GM12878 (cell line): ENCODE data around the gene MMP14. TPM values are rescaled to one million over a fixed set of nuclear protein-coding genes. Genes with fewer than 3 reads are reported as not detected.

Experiments used
- ATAC-seq: fragments of 200-7000 bp; cut with Tn5 transposase; 3 replicates; pipeline ENCODE4 v1.9.1; 2020; ENCODE audit warnings: mild to moderate bottlenecking, moderate library complexity
- BruUV-seq: library from RNA; stranded (reverse); fragments of 400-500 nt; replicated peaks from 2 replicates; lab custom pipeline; 2021; lab: Mats Ljungman, UMichigan
- CTCF ChIA-PET: fragments of 300-600 bp; sonication (Branson Sonifier 250); formaldehyde crosslinking; extraction: SDS; loops from one replicate; lab custom pipeline; 2021; ENCODE audit warnings: inconsistent platforms; lab: Yijun Ruan, JAX
- POLR2A ChIA-PET: fragments of 350-600 bp; formaldehyde crosslinking; extraction: SDS; loops from one replicate; lab custom pipeline; 2021; ENCODE audit warnings: inconsistent platforms; lab: Charles Lee
- RAD21 ChIA-PET: fragments of 300-600 bp; sonication (Branson Sonifier 250); formaldehyde crosslinking; loops from one replicate; lab custom pipeline; 2023; ENCODE audit warnings: antibody characterized with exemption; ENCODE audit not compliant: unreplicated experiment; lab: Charles Lee
- SMC1A ChIA-PET: fragments of 300-600 bp; sonication (Branson Sonifier 250); formaldehyde crosslinking; loops from one replicate; lab custom pipeline; 2023; ENCODE audit not compliant: unreplicated experiment, uncharacterized antibody; lab: Charles Lee
- DNase-seq: peaks from one replicate; pipeline ENCODE4 v3.0.0-alpha.2; 2011; ENCODE audit warnings: low read depth, low spot score
- FAIRE-seq: peaks from 3 replicates; lab custom pipeline; 2011; peaks lifted over from hg19 to GRCh38; lab: Jason Lieb, UNC
- H2AFZ ChIP-seq: 2 replicates; pipeline ENCODE4 v1.6.0; 2011; ENCODE audit warnings: low read depth, low read length, control low read depth; ENCODE audit not compliant: control insufficient read depth
- H3K27ac ChIP-seq: 2 replicates; pipeline ENCODE4 v1.5.1; 2011; ENCODE audit warnings: control low read depth; ENCODE audit not compliant: control insufficient read depth, insufficient read depth
- H3K27me3 ChIP-seq, 2 experiments: replicated peaks in 1 of 2; 2 replicates each; pipeline versions ENCODE4 v1.6.0 to v1.6.1; 2011; ENCODE audit warnings: low read length in 1 of 2; ENCODE audit not compliant: control insufficient read depth in 2 of 2, insufficient read depth in 2 of 2
- H3K36me3 ChIP-seq, 2 experiments: 2 replicates each; pipeline ENCODE4 v1.5.1; 2011; ENCODE audit warnings: low read length in 1 of 2; ENCODE audit not compliant: control insufficient read depth in 2 of 2, insufficient read depth in 2 of 2
- H3K4me1 ChIP-seq: 2 replicates; pipeline ENCODE4 v1.6.1; 2011; ENCODE audit warnings: mild to moderate bottlenecking, low read length, moderate library complexity, mixed read lengths; ENCODE audit not compliant: control insufficient read depth, insufficient read depth
- H3K4me2 ChIP-seq: 2 replicates; pipeline ENCODE4 v1.6.0; 2011; ENCODE audit warnings: control low read depth; ENCODE audit not compliant: control insufficient read depth, insufficient read depth
- H3K4me3 ChIP-seq: fragments of 200-600 bp; sonication (generic); 2 replicates; pipeline ENCODE4 v1.5.1; 2016
- H3K79me2 ChIP-seq: 2 replicates; pipeline ENCODE4 v1.6.0; 2011; ENCODE audit warnings: low read length; ENCODE audit not compliant: control insufficient read depth, insufficient read depth
- H3K9ac ChIP-seq: 2 replicates; pipeline ENCODE4 v1.8.0; 2011; ENCODE audit warnings: low read length, control low read depth, mixed read lengths; ENCODE audit not compliant: control insufficient read depth, insufficient read depth
- H3K9me3 ChIP-seq: replicated peaks from 3 replicates; pipeline ENCODE4 v1.5.1; 2011; ENCODE audit warnings: mild to moderate bottlenecking, low read length; ENCODE audit not compliant: control insufficient read depth, insufficient read depth
- H4K20me1 ChIP-seq: 2 replicates; pipeline ENCODE4 v1.6.0; 2011; ENCODE audit not compliant: control insufficient read depth, insufficient read depth
- DPF2 ChIP-seq: fragments of 450-650 bp; IDR thresholded peaks from 2 replicates; pipeline ENCODE4 v1.6.1; 2017; ENCODE audit warnings: mild to moderate bottlenecking
- EZH2 ChIP-seq: IDR thresholded peaks from 2 replicates; pipeline ENCODE4 v1.6.1; 2012; ENCODE audit warnings: low read depth, mild to moderate bottlenecking, control low read depth, inconsistent platforms, low read length, borderline replicate concordance; ENCODE audit not compliant: control insufficient read depth
- FOS ChIP-seq: IDR thresholded peaks from 3 replicates; pipeline ENCODE4 v1.6.1; 2011; ENCODE audit warnings: borderline replicate concordance; ENCODE audit not compliant: insufficient read length; ENCODE audit errors: extremely low read depth
- FOXM1 ChIP-seq: IDR thresholded peaks from 2 replicates; pipeline ENCODE4 v1.6.1; 2012; ENCODE audit warnings: low read depth, mild to moderate bottlenecking, inconsistent platforms, low read length, moderate library complexity
- GATAD2B ChIP-seq: fragments of 450-650 bp; conservative IDR thresholded peaks from 2 replicates; pipeline ENCODE4 v1.6.1; 2017; ENCODE audit warnings: low read depth, mild to moderate bottlenecking, moderate library complexity
- MXI1 ChIP-seq: fragments of 150-350 bp; IDR thresholded peaks from 2 replicates; pipeline ENCODE4 v1.6.1; 2011; ENCODE audit warnings: low read depth, mild to moderate bottlenecking, inconsistent platforms, low read length, improper control_type of control experiment
- NFIC ChIP-seq: IDR thresholded peaks from 2 replicates; pipeline ENCODE4 v1.6.1; 2012; ENCODE audit warnings: low read depth, mild to moderate bottlenecking, inconsistent platforms, low read length, moderate library complexity
- NR2C1 ChIP-seq: fragments of 450-650 bp; IDR thresholded peaks from 2 replicates; pipeline ENCODE4 v1.6.1; 2017; ENCODE audit warnings: antibody characterized with exemption, mild to moderate bottlenecking, moderate library complexity
- NR2C2 ChIP-seq: IDR thresholded peaks from 2 replicates; pipeline ENCODE4 v1.6.1; 2011; ENCODE audit warnings: borderline replicate concordance, low read depth; ENCODE audit not compliant: control insufficient read depth, insufficient read length
- SMARCA5 ChIP-seq: fragments of 450-650 bp; IDR thresholded peaks from 2 replicates; pipeline ENCODE4 v1.6.1; 2017; ENCODE audit warnings: mild to moderate bottlenecking
- TAF1 ChIP-seq: IDR thresholded peaks from 2 replicates; pipeline ENCODE4 v1.6.1; 2011; ENCODE audit warnings: mild to moderate bottlenecking, low read depth, low read length, borderline replicate concordance
- TARDBP ChIP-seq: IDR thresholded peaks from 2 replicates; pipeline ENCODE4 v1.6.1; 2016; ENCODE audit warnings: borderline replicate concordance
- WGBS: methylation state at CpG from one replicate; pipeline ENCODE4 v1.1.6; 2016; ENCODE audit warnings: low lambda C conversion rate; ENCODE audit not compliant: insufficient replicate concordance, insufficient coverage; ENCODE audit errors: missing lambda C conversion rate; 5-methylcytosine and 5-hydroxymethylcytosine counted together
- in situ Hi-C: fragments of 300-500 bp; cut with MboI; formaldehyde crosslinking; loops from 9 replicates; pipeline ENCODE4 v1.14.3; 2018; ENCODE audit warnings: mixed read lengths
- intact Hi-C: fragments of 100-400 bp; cut with micrococcal nuclease; formaldehyde crosslinking; loops from one replicate; pipeline ENCODE4 v1.14.2; 2022; ENCODE audit not compliant: unreplicated experiment
- polyA plus RNA-seq, 11 experiments: library from polyadenylated mRNA; depleted of rRNA in 4 of 11; unstranded in 6 of 11; stranded (reverse) in 5 of 11; fragments of >200 nt; fragmentation: Nextera tagmentation in 4 of 11; fragmentation: Illumina TruSeq in 1 of 11; extraction: Ambion mirVana in 4 of 11; extraction: Trizol in 1 of 11; gene quantifications; 1 replicate in 1 of 11; 2 replicates in 10 of 11; pipeline versions ENCODE4 v1.2.1 to v1.2.3, GENCODE V29; 2011 to 2016; ENCODE audit warnings: inconsistent platforms in 2 of 11, missing spikeins in 2 of 11, low read depth in 1 of 11
- total RNA-seq, 4 experiments: library from RNA; depleted of rRNA in 3 of 4; stranded (reverse); fragments of >200 nt in 3 of 4; fragmentation: Illumina TruSeq in 1 of 4; extraction: Trizol in 1 of 4; gene quantifications; 2 replicates each; pipeline versions ENCODE4 v1.2.1 to v1.2.3, GENCODE V29; 2013 to 2021
- TF ChIP-seq, protein P1 (sequence below): fragments of 450-650 bp; IDR thresholded peaks from 2 replicates; pipeline ENCODE4 v1.6.1; 2017; ENCODE audit warnings: borderline replicate concordance
- TF ChIP-seq, protein P2 (sequence below): fragments of 450-650 bp; formaldehyde crosslinking; IDR thresholded peaks from 2 replicates; pipeline ENCODE4 v1.5.0; 2022; ENCODE audit warnings: mild to moderate bottlenecking, missing genetic modification characterization

The MMP14 gene
- total and polyA plus RNA-seq, 10 of the 15 experiments (the other 5 are each of a cell fraction or from before 2014, with no cell fraction given), result 0.31 to 1.9 (median 0.70) TPM; not detected in 2

DNA sequence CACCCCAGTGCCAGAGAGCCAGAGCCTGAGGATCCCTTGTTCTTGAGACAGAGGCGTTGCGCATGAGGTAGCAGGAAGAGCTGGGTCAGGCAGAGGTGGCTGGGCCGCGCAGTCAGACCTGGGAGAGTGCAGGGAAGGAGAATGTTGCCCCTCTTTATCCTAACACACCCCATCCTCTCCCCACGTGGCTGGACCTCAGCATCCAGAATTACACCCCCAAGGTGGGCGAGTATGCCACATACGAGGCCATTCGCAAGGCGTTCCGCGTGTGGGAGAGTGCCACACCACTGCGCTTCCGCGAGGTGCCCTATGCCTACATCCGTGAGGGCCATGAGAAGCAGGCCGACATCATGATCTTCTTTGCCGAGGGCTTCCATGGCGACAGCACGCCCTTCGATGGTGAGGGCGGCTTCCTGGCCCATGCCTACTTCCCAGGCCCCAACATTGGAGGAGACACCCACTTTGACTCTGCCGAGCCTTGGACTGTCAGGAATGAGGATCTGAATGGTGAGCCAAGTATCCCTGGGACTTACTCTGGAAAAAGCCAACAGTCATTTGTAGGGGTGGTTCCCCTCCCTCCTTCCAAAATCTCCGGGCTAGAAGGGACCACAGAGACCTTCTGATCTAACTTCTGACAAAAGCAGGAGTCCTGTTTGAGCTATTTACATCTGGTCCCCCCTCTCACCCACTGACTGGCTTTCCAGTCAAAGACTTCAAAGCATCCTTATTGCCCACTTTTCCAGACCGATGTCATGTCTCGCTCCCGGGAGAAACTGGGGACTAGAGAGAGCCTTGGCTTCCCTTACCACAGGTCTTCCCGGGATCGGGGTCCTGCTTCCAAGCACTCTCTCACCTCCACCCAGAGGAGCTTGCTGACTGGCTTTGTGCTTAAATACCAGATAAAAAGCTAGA, 6.1 kb downstream of the MMP14 start:
- ChIA-PET CTCF (interaction anchor here (0.6 to 1.0 kb wide), 2 partner anchors 14 to 215 kb away, joined by 3 read pairs; no protein-coding TSS in a partner anchor), POLR2A (interaction anchor here (0.9 kb wide), 1 partner anchor 12 kb away, joined by 3 read pairs; the partner anchor contains the start of gene MRPL52), SMC1A (no interaction called here), RAD21 (no interaction called here)
- H3K9me3 ChIP-seq, result no peaks in the 10 kb centered on the region
- intact Hi-C loops (no loop called here), in situ Hi-C loops (loop anchor here (10.0 kb wide), 1 partner anchor 528 kb away; no protein-coding TSS in a partner anchor)
- H4K20me1 ChIP-seq, result no peaks in the 10 kb centered on the region
- ATAC-seq, result no peak
- no TSS peak for BruUV-seq
- H3K36me3 ChIP-seq, result no peaks in the 10 kb centered on the region
- H3K4me3 ChIP-seq, result no peak overlapping the region
- H3K9ac ChIP-seq, result no peak overlapping the region
- H3K4me2 ChIP-seq, result no peak overlapping the region
- H2AFZ ChIP-seq, result no peak overlapping the region
- 82% methylated on average over 28 of the region's 28 CpGs for WGBS
- H3K27ac ChIP-seq, result no peak overlapping the region
- H3K79me2 ChIP-seq, result no peaks in the 10 kb centered on the region
- H3K27me3 ChIP-seq, result no peaks in the 10 kb centered on the region
- H3K4me1 ChIP-seq, result peaks cover 21% of the 10 kb centered on the region
- DNase-seq, result no peak
- no peak for TF ChIP-seq GATAD2B
- no peak for TF ChIP-seq FOXM1
- TF ChIP-seq TAF1, result no peak
- no peak for TF ChIP-seq NFIC
- TF ChIP-seq, protein P1, sequence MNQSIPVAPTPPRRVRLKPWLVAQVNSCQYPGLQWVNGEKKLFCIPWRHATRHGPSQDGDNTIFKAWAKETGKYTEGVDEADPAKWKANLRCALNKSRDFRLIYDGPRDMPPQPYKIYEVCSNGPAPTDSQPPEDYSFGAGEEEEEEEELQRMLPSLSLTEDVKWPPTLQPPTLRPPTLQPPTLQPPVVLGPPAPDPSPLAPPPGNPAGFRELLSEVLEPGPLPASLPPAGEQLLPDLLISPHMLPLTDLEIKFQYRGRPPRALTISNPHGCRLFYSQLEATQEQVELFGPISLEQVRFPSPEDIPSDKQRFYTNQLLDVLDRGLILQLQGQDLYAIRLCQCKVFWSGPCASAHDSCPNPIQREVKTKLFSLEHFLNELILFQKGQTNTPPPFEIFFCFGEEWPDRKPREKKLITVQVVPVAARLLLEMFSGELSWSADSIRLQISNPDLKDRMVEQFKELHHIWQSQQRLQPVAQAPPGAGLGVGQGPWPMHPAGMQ, result no peak
- no peak for TF ChIP-seq DPF2
- no peak for TF ChIP-seq NR2C1
- TF ChIP-seq, protein P2, sequence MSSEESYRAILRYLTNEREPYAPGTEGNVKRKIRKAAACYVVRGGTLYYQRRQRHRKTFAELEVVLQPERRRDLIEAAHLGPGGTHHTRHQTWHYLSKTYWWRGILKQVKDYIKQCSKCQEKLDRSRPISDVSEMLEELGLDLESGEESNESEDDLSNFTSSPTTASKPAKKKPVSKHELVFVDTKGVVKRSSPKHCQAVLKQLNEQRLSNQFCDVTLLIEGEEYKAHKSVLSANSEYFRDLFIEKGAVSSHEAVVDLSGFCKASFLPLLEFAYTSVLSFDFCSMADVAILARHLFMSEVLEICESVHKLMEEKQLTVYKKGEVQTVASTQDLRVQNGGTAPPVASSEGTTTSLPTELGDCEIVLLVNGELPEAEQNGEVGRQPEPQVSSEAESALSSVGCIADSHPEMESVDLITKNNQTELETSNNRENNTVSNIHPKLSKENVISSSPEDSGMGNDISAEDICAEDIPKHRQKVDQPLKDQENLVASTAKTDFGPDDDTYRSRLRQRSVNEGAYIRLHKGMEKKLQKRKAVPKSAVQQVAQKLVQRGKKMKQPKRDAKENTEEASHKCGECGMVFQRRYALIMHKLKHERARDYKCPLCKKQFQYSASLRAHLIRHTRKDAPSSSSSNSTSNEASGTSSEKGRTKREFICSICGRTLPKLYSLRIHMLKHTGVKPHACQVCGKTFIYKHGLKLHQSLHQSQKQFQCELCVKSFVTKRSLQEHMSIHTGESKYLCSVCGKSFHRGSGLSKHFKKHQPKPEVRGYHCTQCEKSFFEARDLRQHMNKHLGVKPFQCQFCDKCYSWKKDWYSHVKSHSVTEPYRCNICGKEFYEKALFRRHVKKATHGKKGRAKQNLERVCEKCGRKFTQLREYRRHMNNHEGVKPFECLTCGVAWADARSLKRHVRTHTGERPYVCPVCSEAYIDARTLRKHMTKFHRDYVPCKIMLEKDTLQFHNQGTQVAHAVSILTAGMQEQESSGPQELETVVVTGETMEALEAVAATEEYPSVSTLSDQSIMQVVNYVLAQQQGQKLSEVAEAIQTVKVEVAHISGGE (CRISPR knock-in tag), result no peak
- no peak for TF ChIP-seq EZH2
- no peak for TF ChIP-seq TARDBP
- TF ChIP-seq FOS, result no peak
- no peak for TF ChIP-seq SMARCA5
- no peak for TF ChIP-seq NR2C2
- no peak for TF ChIP-seq MXI1
- FAIRE-seq, result no peak
